Measurements from ENCODE around the gene C22orf15.

C22orf15 gene

DNA sequence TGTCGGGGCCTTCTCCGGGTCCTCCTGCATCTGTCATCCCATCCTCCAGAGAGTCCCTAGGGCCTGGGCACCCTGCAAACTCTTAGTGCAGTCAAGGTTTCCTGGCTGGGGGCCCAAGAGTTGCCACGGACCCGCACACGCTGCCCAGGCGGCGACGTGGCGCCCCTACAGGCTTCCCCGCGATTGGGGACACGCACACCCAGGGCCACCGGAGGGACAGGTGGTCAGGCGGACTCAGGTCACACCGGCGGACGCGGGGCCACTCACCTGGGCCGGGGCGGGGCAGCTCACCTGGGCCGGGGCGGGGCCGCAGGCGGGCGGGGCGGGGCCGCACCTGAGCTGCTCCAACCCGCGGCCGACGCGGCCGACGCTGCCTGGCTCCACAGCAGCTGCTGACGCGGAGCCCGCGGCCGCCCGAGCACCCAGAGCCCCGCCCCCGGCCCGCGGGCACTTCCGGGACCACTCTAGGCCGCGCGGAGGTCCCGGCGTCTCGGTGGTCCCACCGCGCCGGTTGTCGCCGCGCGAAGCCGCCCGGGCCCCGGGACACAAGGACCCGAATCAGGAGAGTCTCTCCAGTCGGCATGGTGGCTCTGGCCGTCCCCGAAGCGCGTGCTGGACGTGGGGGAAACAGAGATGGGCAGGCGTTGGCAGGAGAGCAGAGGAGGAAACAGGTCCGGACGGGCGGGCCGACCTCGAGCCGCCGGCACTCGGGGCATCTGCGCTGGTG is 11.9 kb upstream of the C22orf15 start, which contains the start of gene ZNF70:
TSS of gene ZNF70 (minus strand) at position 399 of the 727 bp plus-strand sequence. CDS start 5,972 bp downstream, outside the sequence.
- DNase-seq, result peak; percentile 85

DNA sequence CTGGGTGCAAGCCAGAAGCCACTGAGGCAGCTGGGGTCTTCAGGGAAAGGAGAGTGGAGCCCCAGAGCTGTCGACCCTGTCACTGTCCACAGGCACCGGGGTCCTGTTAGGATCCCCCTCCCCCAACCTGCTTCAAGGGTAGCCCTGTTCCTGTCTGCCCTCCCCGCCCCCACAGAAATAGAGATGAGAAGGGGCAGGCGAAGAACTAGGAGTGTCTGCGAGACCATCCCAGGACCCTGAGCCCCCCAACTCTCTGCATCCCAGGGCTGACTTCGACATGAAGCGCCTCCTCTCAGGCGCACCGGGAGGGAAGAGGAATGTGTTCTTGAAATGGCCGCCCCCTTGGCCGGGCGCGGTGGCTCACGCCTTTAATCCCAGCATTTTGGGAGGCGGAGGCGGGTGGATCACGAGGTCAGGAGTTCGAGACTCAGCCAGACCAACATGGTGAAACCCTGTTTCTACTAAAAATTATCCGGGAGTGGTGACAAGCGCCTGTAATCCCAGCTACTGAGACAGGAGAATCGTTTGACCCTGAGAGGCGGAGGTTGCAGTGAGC is 11.3 kb upstream of the C22orf15 start:
- peak; percentile 57 for DNase-seq

GRCh38 chr22:23752090-23752691 is 10.6 kb upstream of the C22orf15 start:
- no peak for DNase-seq

- DNase-seq, result no peak
These were observed 10.0 kb upstream of the C22orf15 start for GRCh38 chr22:23752750-23753149.

- no peak for DNase-seq
These were observed 9.4 kb upstream of the C22orf15 start for GRCh38 chr22:23753385-23753784.

DNA sequence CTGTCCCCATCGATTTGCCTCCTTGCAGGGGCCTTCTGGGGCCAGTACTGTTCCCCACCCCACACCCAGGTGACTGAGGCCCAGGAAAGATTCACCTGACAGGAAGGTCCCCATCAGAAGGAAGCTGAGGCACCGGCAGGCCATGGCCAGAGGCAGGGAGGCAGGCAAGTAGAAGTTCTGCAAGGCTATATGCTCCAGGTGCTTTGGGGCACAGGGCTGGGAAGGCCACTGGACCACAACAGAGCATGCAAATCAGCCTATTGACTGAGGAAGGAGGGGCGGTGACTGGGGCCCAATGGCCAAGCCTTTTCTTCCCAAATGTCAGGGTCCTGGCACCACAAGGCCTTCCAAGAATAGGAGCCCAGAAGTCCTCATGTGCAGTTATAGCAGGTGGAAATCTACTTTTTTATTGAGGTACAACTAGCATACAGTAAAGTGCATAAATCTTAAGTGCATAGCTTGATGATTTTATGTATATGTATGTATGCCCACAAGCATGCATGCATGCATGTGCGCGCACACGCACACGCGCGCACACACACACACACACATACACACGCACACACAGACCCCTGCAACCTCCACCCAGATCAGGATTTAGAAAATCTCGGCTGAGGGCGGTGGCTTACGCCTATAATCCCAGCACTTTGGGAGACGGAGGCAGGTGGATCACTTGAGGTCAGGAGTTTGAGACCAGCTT is 8.4 kb upstream of the C22orf15 start, which contains the start of gene VPREB3:
TSS of gene VPREB3 (minus strand) at position 206 of the 700 bp plus-strand sequence. CDS start at position 144, 62 bp downstream.
- no peak for DNase-seq

DNA sequence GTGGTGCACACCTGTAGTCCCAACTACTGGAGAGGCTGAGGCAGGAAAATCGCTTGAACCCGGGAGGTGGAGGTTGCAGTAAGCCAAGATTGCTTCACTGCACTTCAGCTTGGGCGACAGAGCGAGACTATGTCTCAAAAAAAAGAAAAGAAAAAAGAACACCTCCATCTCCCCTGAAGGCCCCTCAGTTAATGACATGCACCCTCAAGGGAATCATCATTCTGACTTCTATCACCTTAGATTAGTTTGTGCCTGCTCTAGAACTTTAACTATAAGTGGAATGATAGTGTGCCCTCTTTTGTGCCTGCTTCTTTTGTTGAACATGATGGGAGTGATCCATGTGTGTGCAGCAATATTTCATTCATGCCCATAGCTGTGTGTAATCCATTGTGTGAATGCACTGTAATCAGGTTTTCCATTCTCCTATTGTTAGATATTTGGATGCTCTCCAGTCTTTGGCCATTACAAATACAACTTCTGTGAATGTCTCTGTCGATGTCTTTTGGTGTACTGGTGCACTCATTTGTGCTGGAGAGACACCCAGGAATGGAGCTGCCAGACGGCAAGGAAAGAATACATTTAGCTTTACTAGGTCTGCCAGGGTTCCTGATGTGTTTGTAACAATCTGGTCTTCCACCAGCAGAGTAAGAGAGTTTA is 7.7 kb upstream of the C22orf15 start:
- no peak for DNase-seq

DNA sequence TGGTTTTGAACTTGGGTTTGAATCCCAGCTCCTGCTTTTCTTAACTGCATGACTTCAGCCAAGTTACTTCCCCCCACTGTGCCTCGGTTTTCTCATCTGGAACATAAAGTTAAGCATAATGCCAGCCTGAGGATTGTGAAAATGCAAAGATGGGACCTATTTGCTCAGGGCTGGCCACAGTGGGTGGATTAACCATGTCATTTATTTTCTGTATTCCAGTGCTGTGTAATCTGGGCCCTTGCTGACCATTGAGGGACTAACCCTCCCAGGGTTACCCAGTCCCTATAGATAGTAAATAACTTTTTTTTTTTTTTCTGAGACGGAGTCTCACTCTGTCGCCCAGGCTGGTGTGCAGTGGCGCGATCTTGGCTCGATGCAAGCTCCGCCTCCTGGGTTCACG is 7.1 kb upstream of the C22orf15 start:
- no peak for DNase-seq

- DNase-seq, result no peak
These were observed 5.9 kb upstream of the C22orf15 start for GRCh38 chr22:23756891-23757290.

- no peak for DNase-seq
These were observed 3.2 kb upstream of the C22orf15 start for GRCh38 chr22:23759566-23759965.

DNA sequence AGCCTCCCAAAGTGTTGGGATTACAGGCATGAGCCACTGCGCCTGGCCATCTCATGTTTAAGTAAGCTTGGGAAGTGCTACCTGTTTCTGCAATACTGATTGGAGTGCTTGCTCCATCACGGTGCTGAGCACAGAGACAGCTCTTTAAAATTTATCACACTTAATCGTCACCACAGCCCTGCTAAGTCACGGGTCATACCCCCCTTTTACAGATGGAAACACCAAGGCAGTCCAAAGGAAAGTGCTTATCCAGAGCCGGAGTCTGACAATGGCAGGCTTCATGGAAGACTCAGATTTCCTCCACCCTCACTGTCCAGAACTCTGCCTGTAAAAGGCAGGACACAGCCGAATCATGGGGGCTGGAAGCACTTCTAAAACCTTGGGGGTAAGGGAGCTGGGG is 2.7 kb upstream of the C22orf15 start:
- DNase-seq, result no peak

- no peak for DNase-seq
These were observed 772 bp downstream of the C22orf15 start for GRCh38 chr22:23763579-23763945.

DNA sequence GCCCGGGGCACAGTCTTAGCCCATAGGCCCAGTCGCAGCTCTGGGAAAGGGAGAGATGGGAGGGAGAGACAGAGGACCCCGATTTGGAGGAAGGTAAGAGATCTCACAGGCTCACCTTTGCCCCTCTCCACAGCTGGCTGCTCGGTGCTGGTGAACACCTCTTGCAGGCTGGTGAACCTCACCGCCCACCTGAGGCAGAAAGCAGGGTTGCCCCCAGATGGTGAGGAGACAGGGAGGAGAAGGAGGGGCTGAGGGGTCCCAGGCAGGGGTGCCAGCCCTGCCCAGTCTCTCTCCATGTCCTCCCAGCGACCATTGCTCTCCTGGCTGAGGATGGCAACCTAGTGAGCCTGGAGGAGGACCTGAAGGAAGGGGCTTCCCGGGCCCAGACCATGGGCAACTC is 1.2 kb downstream of the C22orf15 start:
- no peak for DNase-seq

- no peak for DNase-seq
These were observed 2.4 kb downstream of the C22orf15 start for GRCh38 chr22:23764899-23765881.

GRCh38 chr22:23767303-23767672 is 4.5 kb downstream of the C22orf15 start:
- no peak for DNase-seq

- peak; percentile 64 for DNase-seq
These were observed 5.1 kb downstream of the C22orf15 start, which contains the start of gene CHCHD10 for GRCh38 chr22:23767673-23768548. TSS of gene CHCHD10 (minus strand) at chr22:23767972. CDS start at chr22:23767874, 98 bp downstream.

DNA sequence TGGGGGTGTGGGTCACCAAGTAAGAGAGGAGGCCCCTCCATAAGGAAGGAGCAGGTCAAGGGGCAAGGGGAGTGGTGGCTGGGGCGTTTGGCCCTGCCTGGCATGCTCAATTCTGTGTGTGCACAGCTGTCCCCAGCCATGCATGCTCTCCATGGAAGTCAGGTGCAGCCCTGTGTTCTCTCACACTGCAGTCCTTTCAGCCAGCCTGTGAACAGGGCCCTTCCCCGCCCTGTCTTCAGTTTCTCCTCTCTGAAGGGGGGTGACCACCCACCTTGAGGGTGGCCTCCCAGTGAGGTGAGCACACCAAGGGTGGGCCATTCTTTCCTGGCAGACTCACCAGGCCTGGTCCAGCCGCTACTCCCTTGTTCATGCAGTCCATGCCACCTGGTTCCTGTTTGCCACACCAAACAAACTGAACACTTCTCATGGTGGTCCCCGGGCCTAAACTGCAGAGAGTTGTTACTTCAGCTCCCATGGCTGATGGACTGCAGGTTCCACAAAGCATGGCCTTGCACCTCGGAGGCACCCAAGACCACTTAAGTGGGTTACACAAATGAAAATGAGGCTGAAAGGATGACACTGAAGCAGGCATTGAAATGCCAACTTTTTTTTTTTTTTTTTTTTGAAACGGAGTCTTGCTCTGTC is 6.7 kb downstream of the C22orf15 start:
- no peak for DNase-seq

DNA sequence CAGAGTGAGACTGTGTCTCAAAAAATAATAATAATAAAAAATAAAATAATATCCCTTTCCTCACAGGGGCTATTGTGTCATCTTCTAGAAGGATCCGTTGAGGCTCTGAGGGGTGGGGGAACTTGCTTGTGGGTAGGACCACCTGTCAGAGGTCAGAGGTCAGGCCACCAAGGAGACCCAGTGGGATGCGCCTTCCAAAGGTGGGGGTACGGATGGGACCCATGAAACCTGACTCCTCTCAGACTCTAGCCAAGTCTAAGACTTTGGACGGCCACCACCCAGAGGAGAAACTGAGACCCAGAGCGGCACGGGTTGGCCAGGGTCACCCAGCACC is 9.5 kb downstream of the C22orf15 start:
- DNase-seq, result no peak

GRCh38 chr22:23772649-23773473 is 10.1 kb downstream of the C22orf15 start, which contains the start of gene MMP11:
TSS of gene MMP11 (plus strand) at chr22:23772849. CDS start at chr22:23772871, 22 bp downstream.
- DNase-seq, result peak; percentile 47
